ENCODE measurements around the gene ZBTB7C. TPM values are rescaled to one million over a fixed set of nuclear protein-coding genes. Genes with fewer than 3 reads are reported as not detected.

ZBTB7C gene
- total and polyA plus RNA-seq, 2 of the 8 experiments (the other 6 are each of a cell fraction or from before 2014, with no cell fraction given): 0.15 to 0.45 TPM

DNA sequence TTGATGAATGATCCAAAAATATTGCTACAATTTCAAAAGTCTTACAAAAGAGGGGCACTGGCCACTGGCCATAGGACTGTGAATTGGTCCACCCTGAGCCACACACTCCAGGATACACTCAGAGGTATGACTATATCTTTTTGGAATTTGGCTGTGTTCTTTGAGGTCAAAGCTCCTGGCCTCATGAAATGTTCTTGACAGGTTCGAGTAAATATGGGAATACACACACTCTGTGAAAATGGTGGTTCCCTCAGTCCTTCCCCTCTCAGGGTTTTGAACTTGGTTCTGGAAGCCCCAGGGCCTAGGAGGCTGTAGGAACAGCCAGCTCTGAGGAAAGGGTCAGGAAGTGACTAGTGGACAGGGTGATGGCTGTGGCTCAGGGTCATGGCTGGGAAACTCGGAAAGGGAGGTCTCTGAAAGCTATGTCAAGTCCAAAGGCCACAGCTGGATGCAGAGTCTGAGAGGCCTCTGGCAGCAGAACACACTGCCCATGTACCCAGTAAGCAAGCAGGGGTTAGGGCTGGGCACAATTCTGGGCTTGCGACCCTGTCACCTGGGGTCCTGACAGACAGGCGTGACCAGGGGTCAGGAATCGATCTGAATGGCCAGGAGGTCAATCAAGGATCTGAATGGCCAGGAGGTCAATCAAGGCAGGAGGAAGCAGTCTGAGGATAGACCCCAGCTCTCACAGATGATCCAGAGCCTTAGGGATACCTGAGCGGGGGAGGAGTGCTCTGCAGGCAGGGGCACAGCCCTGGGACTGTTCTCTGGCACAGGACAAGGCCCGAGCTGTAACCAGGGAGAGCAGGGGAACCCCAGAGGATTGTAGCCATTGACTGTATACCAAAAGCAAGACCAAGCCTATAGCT lies 255.3 kb downstream of the ZBTB7C start:
- Histone ChIP-seq H3K79me1 (ENCODE audit: low read depth, low read length) (no peaks in the 10 kb centered on the region), H3K79me2 (ENCODE audit: control insufficient read depth in 1 of 2, insufficient read depth in 2 of 2, low read length in 2 of 2) (no peaks in the 10 kb centered on the region), H3K18ac (ENCODE audit: extremely low read depth, low read length) (no peak overlapping the region), H3K23ac (ENCODE audit: insufficient read length) (no peak overlapping the region), H4K91ac (replicated peaks; ENCODE audit: insufficient read length, low read length) (no peak overlapping the region), H3K56ac (replicated peaks; ENCODE audit: insufficient read length, low read depth, low read length) (no peak overlapping the region), H2BK20ac (ENCODE audit: low read length) (no peak overlapping the region), H4K20me1 (replicated peaks in 1 of 2; ENCODE audit: control insufficient read depth in 1 of 2, insufficient read depth in 2 of 2, low read length in 2 of 2) (no peaks in the 10 kb centered on the region), H3K4me2 (ENCODE audit: insufficient read depth in 1 of 2, low read depth in 2 of 2, low read length in 2 of 2) (no peak overlapping the region), H2BK12ac (ENCODE audit: low read depth, low read length) (no peak overlapping the region), H4K8ac (ENCODE audit: extremely low read depth, insufficient read depth, low read length) (no peak overlapping the region), H3K36me3 (ENCODE audit: control insufficient read depth in 2 of 4, insufficient read depth in 4 of 4, low read length in 3 of 4) (no peaks in the 10 kb centered on the region), H3K4ac (replicated peaks; ENCODE audit: insufficient read length, low read depth, low read length) (no peak overlapping the region), H4K5ac (ENCODE audit: insufficient read length, low read depth, low read length) (no peak overlapping the region), H3K14ac (ENCODE audit: insufficient read length) (no peak overlapping the region), H3K23me2 (ENCODE audit: low read depth, low read length) (no peaks in the 10 kb centered on the region), H3K4me3 (ENCODE audit: extremely low read depth in 1 of 4, insufficient read depth in 2 of 4, low read depth in 3 of 4, low read length in 4 of 4) (no peak overlapping the region), H2AFZ (ENCODE audit: low read length) (no peak overlapping the region), H2BK15ac (ENCODE audit: low read length) (no peak overlapping the region), H2AK5ac (ENCODE audit: low read depth, low read length) (no peak overlapping the region), H2BK5ac (ENCODE audit: low read depth, low read length) (no peak overlapping the region), H3K27ac (ENCODE audit: low read depth, low read length) (no peak overlapping the region), H2BK120ac (replicated peaks; ENCODE audit: low read depth, low read length) (no peak overlapping the region), H3K4me1 (replicated peaks in 1 of 4; ENCODE audit: control insufficient read depth in 3 of 4, insufficient read depth in 4 of 4, low read length in 3 of 4) (peaks cover 0 to 3% (median 0%) of the 10 kb centered on the region in 4 experiments; a peak in 2 of 7 replicates), H3K9ac (replicated peaks in 1 of 4; ENCODE audit: extremely low read depth in 1 of 4, low read depth in 3 of 4, low read length in 3 of 4) (no peak overlapping the region), H3K9me3 (ENCODE audit: insufficient read depth in 2 of 2, low read depth in 1 of 2, low read length in 1 of 2) (no peaks in the 10 kb centered on the region), H3K27me3 (replicated peaks in 1 of 4; ENCODE audit: control insufficient read depth in 3 of 4, extremely low read depth in 1 of 4, insufficient read depth in 3 of 4, low read length in 3 of 4) (peaks cover 2 to 15% (median 13%) of the 10 kb centered on the region in 4 experiments; a peak in 5 of 7 replicates)
- FAIRE-seq (no peak), DNase-seq (ENCODE audit: low read depth in 1 of 2, low spot score in 2 of 2) (no peak)
- TF ChIP-seq SP1 (IDR thresholded peaks at IDR 0.05; ENCODE audit: low read depth, low read length): no peak
- TF ChIP-seq SIN3A (conservative IDR thresholded peaks at IDR 0.05 in 1 of 2, IDR thresholded peaks at IDR 0.05 in 1 of 2; ENCODE audit: low read depth in 1 of 2, low read length in 2 of 2): no peak
- TF ChIP-seq BRCA1 (IDR thresholded peaks at IDR 0.05; ENCODE audit: low read depth, low read length): no peak
- TF ChIP-seq RAD21 (IDR thresholded peaks at IDR 0.05 in 1 of 2, conservative IDR thresholded peaks at IDR 0.05 in 1 of 2; ENCODE audit: low read depth in 2 of 2, low read length in 2 of 2): no peak
- TF ChIP-seq JUND (IDR thresholded peaks at IDR 0.05; ENCODE audit: low read length): no peak
- WGBS, 2 experiments (ENCODE audit: extremely low coverage in 1 of 2, insufficient coverage in 1 of 2, insufficient read length in 1 of 2, insufficient replicate concordance in 2 of 2, low coverage in 1 of 2, low lambda C conversion rate in 2 of 2, missing lambda C conversion rate in 1 of 2): 93% methylated on average over 7 of the region's 7 CpGs; no CpG with 5 or more reads in 1 of the 2 experiments
- ChIA-PET CTCF (ENCODE audit: partially characterized antibody) (interaction anchor here (0.6 to 2.1 kb wide), 8 partner anchors 9 to 291 kb away, joined by 3 to 5 read pairs (median 3); no protein-coding TSS in a partner anchor), POLR2A (ENCODE audit: partially characterized antibody) (no interaction called here)
